HepG2 (cell line): ENCODE results near the gene GATAD2B. TPM values are rescaled to one million over a fixed set of nuclear protein-coding genes. Genes with fewer than 3 reads are reported as not detected.

ENCODE experiments used
- AKNA ChIP-seq: sonication (generic); formaldehyde crosslinking; IDR thresholded peaks from 2 replicates; pipeline ENCODE4 v1.4.0; 2020; ENCODE audit warnings: missing genetic modification reagents, borderline replicate concordance
- BORCS8-MEF2B ChIP-seq: sonication (generic); formaldehyde crosslinking; IDR thresholded peaks from 2 replicates; pipeline ENCODE4 v1.8.0; 2022; ENCODE audit warnings: mild to moderate bottlenecking, missing genetic modification reagents
- EEA1 ChIP-seq: sonication (generic); formaldehyde crosslinking; IDR thresholded peaks from 2 replicates; pipeline ENCODE4 v1.5.1; 2020; ENCODE audit warnings: mild to moderate bottlenecking, missing genetic modification reagents, borderline replicate concordance
- HNF4G ChIP-seq, 2 experiments: sonication (generic) in 1 of 2; formaldehyde crosslinking in 1 of 2; IDR thresholded peaks; 2 replicates each; pipeline versions ENCODE4 v1.4.0 to v1.6.1; 2011 to 2020; ENCODE audit warnings: borderline replicate concordance in 2 of 2, low read depth in 2 of 2, mild to moderate bottlenecking in 2 of 2, low read length in 1 of 2, missing genetic modification reagents in 1 of 2, moderate library complexity in 1 of 2
- NCOR1 ChIP-seq: fragments of 200-600 bp; sonication (generic); IDR thresholded peaks from 2 replicates; pipeline ENCODE4 v1.7.0; 2017; ENCODE audit warnings: antibody characterized with exemption, low read length, borderline replicate concordance
- PHF20 ChIP-seq: sonication (generic); formaldehyde crosslinking; IDR thresholded peaks from 2 replicates; pipeline ENCODE4 v1.5.0; 2020; ENCODE audit warnings: mild to moderate bottlenecking, missing genetic modification reagents
- SRF ChIP-seq: IDR thresholded peaks from 2 replicates; pipeline ENCODE4 v1.6.1; 2011; ENCODE audit warnings: mild to moderate bottlenecking, low read depth, low read length, moderate library complexity
- ZFP91 ChIP-seq: sonication (generic); formaldehyde crosslinking; IDR thresholded peaks from 2 replicates; pipeline ENCODE4 v1.9.0; 2022; ENCODE audit warnings: missing genetic modification reagents, mild to moderate bottlenecking, borderline replicate concordance
- ZNF225 ChIP-seq: sonication (generic); formaldehyde crosslinking; IDR thresholded peaks from 2 replicates; pipeline ENCODE4 v1.4.0; 2020; ENCODE audit warnings: mild to moderate bottlenecking, missing genetic modification reagents
- ZNF367 ChIP-seq: sonication (generic); formaldehyde crosslinking; IDR thresholded peaks from 2 replicates; pipeline ENCODE4 v1.4.0; 2020; ENCODE audit warnings: missing genetic modification reagents, borderline replicate concordance
- polyA plus RNA-seq, 8 experiments: library from polyadenylated mRNA; depleted of rRNA in 3 of 8; stranded (reverse) in 7 of 8; unstranded in 1 of 8; fragments of >200 nt; fragmentation: Illumina TruSeq in 4 of 8; extraction: Trizol in 4 of 8; gene quantifications; 2 replicates each; pipeline versions ENCODE4 v1.2.1 to v1.2.3, GENCODE V29; 2011 to 2016; ENCODE audit warnings: low read depth in 4 of 8, missing spikeins in 1 of 8, mixed read lengths in 1 of 8; ENCODE audit not compliant: insufficient read depth in 1 of 8
- total RNA-seq, 5 experiments: library from RNA; depleted of rRNA; stranded (reverse); fragments of >200 nt; fragmentation: Illumina TruSeq; extraction: Trizol; gene quantifications; 2 replicates each; pipeline ENCODE4 v1.2.3, GENCODE V29; 2016; ENCODE audit warnings: low read depth in 1 of 5
- TF ChIP-seq, protein P1 (sequence below): sonication (generic); formaldehyde crosslinking; IDR thresholded peaks from 2 replicates; pipeline ENCODE4 v1.4.0; 2020; ENCODE audit warnings: missing genetic modification reagents
- TF ChIP-seq, protein P2 (sequence below): sonication (generic); formaldehyde crosslinking; IDR thresholded peaks from 2 replicates; pipeline ENCODE4 v1.5.0; 2020; ENCODE audit warnings: missing genetic modification reagents
- TF ChIP-seq, protein P3 (sequence below): sonication (generic); formaldehyde crosslinking; IDR thresholded peaks from 2 replicates; pipeline ENCODE4 v1.4.0; 2020; ENCODE audit warnings: missing genetic modification reagents, borderline replicate concordance

Gene GATAD2B
- total and polyA plus RNA-seq, 2 of the 13 experiments (the other 11 are each of a cell fraction or from before 2014, with no cell fraction given), result 3.2 to 5.2 TPM

DNA sequence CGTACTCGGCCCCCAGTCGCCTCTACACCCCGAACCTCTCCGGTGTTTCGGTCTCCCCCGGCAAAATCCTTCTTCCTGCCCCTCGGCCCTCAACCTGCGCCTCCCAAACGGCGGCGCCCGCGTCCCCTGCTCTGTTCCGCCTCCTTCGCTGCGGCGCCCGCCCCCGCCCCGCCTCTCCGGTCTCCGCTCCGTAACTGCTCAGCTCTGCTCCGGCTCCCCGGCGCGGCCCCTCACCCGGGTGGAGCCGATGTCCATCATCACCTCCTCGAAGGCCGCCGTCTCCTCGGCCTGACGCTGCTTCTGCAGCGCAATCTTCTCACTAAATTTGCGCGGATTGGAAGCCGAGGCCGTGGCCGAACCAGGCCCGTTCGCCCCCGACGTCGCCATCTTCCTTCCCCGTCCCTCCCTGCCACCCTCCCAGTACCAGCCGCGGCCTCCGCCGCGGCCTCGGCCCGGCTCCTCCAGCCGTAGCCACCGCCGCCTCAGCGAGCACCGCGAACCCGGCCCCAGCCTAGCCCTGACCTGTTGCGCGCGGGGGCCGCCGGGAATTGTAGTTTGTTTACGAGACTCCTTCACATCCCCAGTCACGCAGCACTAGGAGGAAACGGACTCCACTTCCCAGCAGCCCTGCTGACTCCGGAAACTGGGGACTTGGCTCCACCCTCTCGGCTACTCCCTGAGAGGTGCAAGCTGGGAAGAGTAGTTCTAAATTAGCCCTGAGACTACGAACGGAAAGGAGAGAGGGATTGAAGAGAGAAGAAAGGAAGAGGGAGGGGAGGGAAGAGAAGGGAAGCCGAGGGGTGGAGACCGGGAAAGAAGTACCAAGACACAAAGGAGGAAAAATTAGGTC is 35.6 kb upstream of the GATAD2B start, which contains the start of gene CRTC2 (continued):
- TF ChIP-seq ZNF367 (CRISPR knock-in tag) (no peak), PHF20 (peak; percentile 57), AKNA (CRISPR knock-in tag) (no peak), EEA1 (peak; percentile 79; the same call in 1 of the 2 replicates), BORCS8-MEF2B (CRISPR knock-in tag) (peak; percentile 80), NCOR1 (no peak), ZNF225 (CRISPR knock-in tag) (no peak), ZFP91 (CRISPR knock-in tag) (peak; percentile 84; the same call in 1 of the 2 replicates), SRF (no peak), HNF4G (IDR thresholded peaks at IDR 0.05; ENCODE audit: borderline replicate concordance, low read depth, low read length) (no peak), HNF4G (CRISPR knock-in tag; IDR thresholded peaks at IDR 0.05; ENCODE audit: borderline replicate concordance, low read depth) (no peak)
- TF ChIP-seq, protein P1, sequence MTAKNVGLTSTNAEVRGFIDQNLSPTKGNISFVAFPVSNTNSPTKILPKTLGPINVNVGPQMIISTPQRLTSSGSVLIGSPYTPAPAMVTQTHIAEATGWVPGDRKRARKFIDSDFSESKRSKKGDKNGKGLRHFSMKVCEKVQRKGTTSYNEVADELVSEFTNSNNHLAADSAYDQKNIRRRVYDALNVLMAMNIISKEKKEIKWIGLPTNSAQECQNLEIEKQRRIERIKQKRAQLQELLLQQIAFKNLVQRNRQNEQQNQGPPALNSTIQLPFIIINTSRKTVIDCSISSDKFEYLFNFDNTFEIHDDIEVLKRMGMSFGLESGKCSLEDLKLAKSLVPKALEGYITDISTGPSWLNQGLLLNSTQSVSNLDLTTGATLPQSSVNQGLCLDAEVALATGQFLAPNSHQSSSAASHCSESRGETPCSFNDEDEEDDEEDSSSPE (CRISPR knock-in tag), result no peak
- TF ChIP-seq, protein P2, sequence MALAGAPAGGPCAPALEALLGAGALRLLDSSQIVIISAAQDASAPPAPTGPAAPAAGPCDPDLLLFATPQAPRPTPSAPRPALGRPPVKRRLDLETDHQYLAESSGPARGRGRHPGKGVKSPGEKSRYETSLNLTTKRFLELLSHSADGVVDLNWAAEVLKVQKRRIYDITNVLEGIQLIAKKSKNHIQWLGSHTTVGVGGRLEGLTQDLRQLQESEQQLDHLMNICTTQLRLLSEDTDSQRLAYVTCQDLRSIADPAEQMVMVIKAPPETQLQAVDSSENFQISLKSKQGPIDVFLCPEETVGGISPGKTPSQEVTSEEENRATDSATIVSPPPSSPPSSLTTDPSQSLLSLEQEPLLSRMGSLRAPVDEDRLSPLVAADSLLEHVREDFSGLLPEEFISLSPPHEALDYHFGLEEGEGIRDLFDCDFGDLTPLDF (CRISPR knock-in tag), result peak; percentile 52; the same call in 1 of the 2 replicates
- TF ChIP-seq, protein P3, sequence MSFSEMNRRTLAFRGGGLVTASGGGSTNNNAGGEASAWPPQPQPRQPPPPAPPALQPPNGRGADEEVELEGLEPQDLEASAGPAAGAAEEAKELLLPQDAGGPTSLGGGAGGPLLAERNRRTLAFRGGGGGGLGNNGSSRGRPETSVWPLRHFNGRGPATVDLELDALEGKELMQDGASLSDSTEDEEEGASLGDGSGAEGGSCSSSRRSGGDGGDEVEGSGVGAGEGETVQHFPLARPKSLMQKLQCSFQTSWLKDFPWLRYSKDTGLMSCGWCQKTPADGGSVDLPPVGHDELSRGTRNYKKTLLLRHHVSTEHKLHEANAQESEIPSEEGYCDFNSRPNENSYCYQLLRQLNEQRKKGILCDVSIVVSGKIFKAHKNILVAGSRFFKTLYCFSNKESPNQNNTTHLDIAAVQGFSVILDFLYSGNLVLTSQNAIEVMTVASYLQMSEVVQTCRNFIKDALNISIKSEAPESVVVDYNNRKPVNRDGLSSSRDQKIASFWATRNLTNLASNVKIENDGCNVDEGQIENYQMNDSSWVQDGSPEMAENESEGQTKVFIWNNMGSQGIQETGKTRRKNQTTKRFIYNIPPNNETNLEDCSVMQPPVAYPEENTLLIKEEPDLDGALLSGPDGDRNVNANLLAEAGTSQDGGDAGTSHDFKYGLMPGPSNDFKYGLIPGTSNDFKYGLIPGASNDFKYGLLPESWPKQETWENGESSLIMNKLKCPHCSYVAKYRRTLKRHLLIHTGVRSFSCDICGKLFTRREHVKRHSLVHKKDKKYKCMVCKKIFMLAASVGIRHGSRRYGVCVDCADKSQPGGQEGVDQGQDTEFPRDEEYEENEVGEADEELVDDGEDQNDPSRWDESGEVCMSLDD, result 0 out of 2 replicates have a peak, but pooled peaks have one; percentile 56
